Spinal cord (tissue), 10 donors: ENCODE results near the gene SND1. TPM values are rescaled to one million over a fixed set of nuclear protein-coding genes. Genes with fewer than 3 reads are reported as not detected.
A peak's percentile ranks its signal among the peaks of the same experiment; 100 is the strongest.

Source experiments
- DNase-seq, 6 donors: peaks; one replicate each; pipeline versions ENCODE4 v3.0.0 to v3.0.0-alpha.2; 2013 to 2015; ENCODE audit warnings: low spot score in 6 of 6, low read depth in 4 of 6
- H3K27ac ChIP-seq: one replicate; pipeline ENCODE4 v1.5.1; 2013; ENCODE audit warnings: low read depth, low read length, control low read depth
- H3K27me3 ChIP-seq: one replicate; pipeline ENCODE4 v1.6.1; 2013; ENCODE audit warnings: low read length; ENCODE audit not compliant: control insufficient read depth, insufficient read depth
- H3K36me3 ChIP-seq: one replicate; pipeline ENCODE4 v1.6.1; 2013; ENCODE audit warnings: low read length; ENCODE audit not compliant: control insufficient read depth, insufficient read depth
- H3K4me1 ChIP-seq: one replicate; pipeline ENCODE4 v1.6.1; 2013; ENCODE audit warnings: low read length; ENCODE audit not compliant: control insufficient read depth, insufficient read depth
- H3K4me3 ChIP-seq: one replicate; pipeline ENCODE4 v1.5.1; 2013; ENCODE audit warnings: low read depth, low read length, control low read depth
- H3K9me3 ChIP-seq: one replicate; pipeline ENCODE4 v1.6.1; 2013; ENCODE audit warnings: low read length; ENCODE audit not compliant: control insufficient read depth, insufficient read depth
- WGBS: methylation state at CpG from one replicate; pipeline ENCODE4 v1.1.5; 2013; ENCODE audit warnings: missing lambda C conversion rate; ENCODE audit not compliant: insufficient coverage; 5-methylcytosine and 5-hydroxymethylcytosine counted together
- polyA plus RNA-seq, 2 donors: library from polyadenylated mRNA; unstranded; fragments of 120-200 nt; gene quantifications; one replicate each; pipeline ENCODE4 v1.2.1, GENCODE V29; 2013; ENCODE audit not compliant: insufficient read length in 2 of 2
- total RNA-seq, 2 donors: library from RNA; depleted of rRNA in 1 of 2; stranded (reverse); fragments of 120-200 nt in 1 of 2; fragments of >200 nt in 1 of 2; gene quantifications; one replicate each; pipeline versions ENCODE4 v1.2.3 to v1.2.4, GENCODE V29; 2013 to 2014
- donor health status: healthy.

SND1 gene
- total and polyA plus RNA-seq, 4 donors = 72.1 to 125 (median 91.3) TPM

DNA sequence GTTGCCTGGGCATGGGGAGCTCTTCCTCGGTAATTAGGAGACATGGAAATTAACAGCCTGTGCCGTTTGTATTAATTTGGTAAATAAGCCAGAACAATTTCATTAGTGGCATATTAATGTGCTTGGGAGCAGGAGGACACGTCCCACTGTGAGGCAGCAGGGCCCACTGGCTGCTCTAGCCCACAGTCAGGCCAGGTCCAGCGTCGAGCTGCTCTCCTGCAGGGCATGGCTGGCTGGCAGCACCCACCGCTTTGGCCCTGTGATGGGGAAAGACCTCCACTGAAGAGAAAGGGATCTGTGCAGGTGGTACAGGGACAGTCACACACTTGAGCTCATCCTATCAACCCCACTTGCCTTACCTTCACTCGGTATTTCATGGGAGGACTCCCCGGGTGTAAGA, 416.8 kb downstream of the SND1 start:
- no peak for DNase-seq
- Histone ChIP-seq H3K27me3 (no peaks in the 10 kb centered on the region), H3K4me1 (peaks cover 41% of the 10 kb centered on the region), H3K27ac (no peak overlapping the region), H3K4me3 (no peak overlapping the region), H3K36me3 (no peaks in the 10 kb centered on the region), H3K9me3 (no peaks in the 10 kb centered on the region)
- 60% methylated on average over 5 of the region's 8 CpGs for WGBS

DNA sequence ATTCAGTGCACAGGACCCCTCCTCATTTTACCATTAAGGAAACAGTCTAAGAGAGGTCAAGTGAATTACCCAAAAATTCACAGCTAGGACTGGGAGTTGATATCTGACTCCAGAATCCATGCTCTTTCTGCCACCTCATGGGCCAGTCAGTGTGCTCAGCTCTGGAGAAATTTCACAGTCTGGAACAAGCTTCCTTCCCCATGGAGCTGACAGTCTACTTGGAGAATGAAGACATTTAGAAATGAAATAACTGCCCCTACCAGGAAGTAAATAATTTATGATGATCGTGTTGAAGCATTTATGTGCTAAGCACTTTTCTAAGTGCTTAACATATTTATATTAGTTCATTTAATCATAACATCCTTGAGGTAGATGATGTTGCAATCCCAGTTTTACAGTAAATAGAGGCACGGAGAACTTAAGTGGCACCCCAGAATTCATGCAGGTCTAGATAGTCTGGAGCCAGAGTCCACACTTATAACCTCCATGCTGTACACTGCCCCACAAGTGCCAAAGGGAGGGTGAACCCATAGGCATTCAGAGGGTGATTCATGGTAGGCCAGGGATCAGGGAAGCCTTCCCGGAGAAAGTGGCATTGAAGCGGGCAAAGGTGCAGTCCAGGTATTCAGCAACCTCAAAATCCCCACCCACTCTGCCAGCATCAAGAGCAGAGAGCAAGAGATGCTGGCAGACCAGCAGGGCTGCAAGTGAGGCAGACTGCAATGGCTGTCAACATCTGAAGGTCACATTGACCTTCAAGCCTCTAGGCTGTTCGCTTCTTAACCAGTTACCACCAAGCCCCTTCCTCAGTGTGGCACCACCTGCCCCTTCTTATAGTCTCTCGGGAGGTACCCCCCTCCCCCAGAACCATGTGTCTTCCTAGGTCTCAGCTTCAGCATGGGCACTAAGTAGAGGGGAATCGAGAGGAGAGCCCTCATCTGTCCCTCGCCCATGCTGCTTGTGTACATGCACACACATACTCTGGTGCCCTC, 417.7 kb downstream of the SND1 start:
- Histone ChIP-seq H3K27me3 (no peaks in the 10 kb centered on the region), H3K9me3 (no peaks in the 10 kb centered on the region), H3K4me1 (peaks cover 50% of the 10 kb centered on the region), H3K27ac (no peak overlapping the region), H3K36me3 (peaks cover 6% of the 10 kb centered on the region), H3K4me3 (no peak overlapping the region)
- DNase-seq = no peak
- 100% methylated on average over 5 of the region's 8 CpGs for WGBS

GRCh38 chr7:128071376-128071775, 419.4 kb downstream of the SND1 start:
- DNase-seq = no peak
- H3K27me3 ChIP-seq = no peaks in the 10 kb centered on the region
- H3K4me3 ChIP-seq = no peak overlapping the region
- no peak overlapping the region for H3K27ac ChIP-seq
- no peaks in the 10 kb centered on the region for H3K9me3 ChIP-seq
- 79% methylated on average over 2 of the region's 6 CpGs for WGBS
- H3K4me1 ChIP-seq = peaks cover 55% of the 10 kb centered on the region
- H3K36me3 ChIP-seq = peaks cover 9% of the 10 kb centered on the region

GRCh38 chr7:128071801-128072200, 419.8 kb downstream of the SND1 start:
- no peak overlapping the region for H3K4me3 ChIP-seq
- 96% methylated on average over 11 of the region's 11 CpGs for WGBS
- H3K27ac ChIP-seq = no peak overlapping the region
- peaks cover 55% of the 10 kb centered on the region for H3K4me1 ChIP-seq
- H3K36me3 ChIP-seq = peaks cover 9% of the 10 kb centered on the region
- no peak for DNase-seq
- H3K27me3 ChIP-seq = no peaks in the 10 kb centered on the region
- H3K9me3 ChIP-seq = no peaks in the 10 kb centered on the region

- Histone ChIP-seq H3K36me3 (peaks cover 14% of the 10 kb centered on the region), H3K27ac (no peak overlapping the region), H3K27me3 (no peaks in the 10 kb centered on the region), H3K4me3 (no peak overlapping the region), H3K9me3 (no peaks in the 10 kb centered on the region), H3K4me1 (peaks cover 51% of the 10 kb centered on the region)
- WGBS = 83% methylated on average over 9 of the region's 15 CpGs
- DNase-seq = peak in 1 of 6 donors; percentile 74
Observed at GRCh38 chr7:128073671-128074310, 421.8 kb downstream of the SND1 start.

- WGBS = 88% methylated on average over 18 of the region's 19 CpGs
- Histone ChIP-seq H3K4me3 (no peak overlapping the region), H3K36me3 (peaks cover 18% of the 10 kb centered on the region), H3K27ac (no peak overlapping the region), H3K4me1 (peaks cover 53% of the 10 kb centered on the region), H3K9me3 (no peaks in the 10 kb centered on the region), H3K27me3 (no peaks in the 10 kb centered on the region)
- no peak for DNase-seq
Observed at GRCh38 chr7:128074336-128074735, 422.3 kb downstream of the SND1 start.

GRCh38 chr7:128074736-128075135, 422.7 kb downstream of the SND1 start:
- Histone ChIP-seq H3K27ac (peak overlapping the region; percentile 84), H3K27me3 (no peaks in the 10 kb centered on the region), H3K9me3 (no peaks in the 10 kb centered on the region), H3K4me3 (no peak overlapping the region), H3K36me3 (peaks cover 18% of the 10 kb centered on the region), H3K4me1 (peaks cover 53% of the 10 kb centered on the region)
- WGBS = 82% methylated on average over 2 of the region's 6 CpGs
- DNase-seq = no peak

- WGBS = 31% methylated on average over 10 of the region's 12 CpGs
- peaks cover 20% of the 10 kb centered on the region for H3K36me3 ChIP-seq
- H3K27me3 ChIP-seq = no peaks in the 10 kb centered on the region
- H3K4me1 ChIP-seq = peaks cover 57% of the 10 kb centered on the region
- H3K4me3 ChIP-seq = no peak overlapping the region
- no peaks in the 10 kb centered on the region for H3K9me3 ChIP-seq
- DNase-seq = peak in 3 of 6 donors; percentile 38 to 65 (median 55)
- peak overlapping the region; percentile 84 for H3K27ac ChIP-seq
Observed at GRCh38 chr7:128075242-128076095, 423.5 kb downstream of the SND1 start.

DNA sequence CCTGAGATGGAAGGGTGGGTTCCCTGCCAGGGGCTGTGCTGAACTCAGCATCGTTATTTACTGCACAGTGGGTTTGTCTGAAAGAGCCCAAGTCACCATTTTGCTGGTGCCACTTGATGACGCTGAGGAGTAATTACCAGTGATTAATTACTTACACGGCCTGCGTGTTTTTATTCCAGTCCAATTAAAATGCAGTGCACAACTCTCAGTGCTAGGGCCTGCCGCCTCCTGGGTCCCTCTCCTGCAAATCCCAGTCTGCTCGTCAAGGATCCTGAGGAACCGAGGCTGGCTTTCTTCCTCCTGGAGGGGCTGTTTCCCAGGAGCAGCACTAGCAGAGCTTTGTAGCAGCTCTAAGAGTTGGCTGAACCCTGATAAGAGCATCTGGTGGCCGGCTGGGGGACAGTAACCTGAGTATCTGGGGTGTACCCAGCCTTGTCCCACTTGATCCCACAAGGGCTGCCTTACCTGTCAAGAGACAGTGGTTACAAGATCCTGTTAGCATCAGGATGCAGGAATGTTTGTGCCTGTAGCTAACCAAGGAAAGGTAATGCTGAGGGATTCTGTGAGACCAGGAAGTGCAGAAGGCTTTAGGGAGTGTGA, 424.3 kb downstream of the SND1 start:
- Histone ChIP-seq H3K36me3 (peaks cover 22% of the 10 kb centered on the region), H3K27ac (peak overlapping the region; percentile 84), H3K4me1 (peaks cover 65% of the 10 kb centered on the region), H3K27me3 (no peaks in the 10 kb centered on the region), H3K9me3 (no peaks in the 10 kb centered on the region), H3K4me3 (no peak overlapping the region)
- DNase-seq = peak in 5 of 6 donors; percentile 49 to 91 (median 64)
- WGBS = 27% methylated on average over 8 of the region's 8 CpGs
